Measurements from ENCODE around the gene DGUOK.

The DGUOK gene

DNA sequence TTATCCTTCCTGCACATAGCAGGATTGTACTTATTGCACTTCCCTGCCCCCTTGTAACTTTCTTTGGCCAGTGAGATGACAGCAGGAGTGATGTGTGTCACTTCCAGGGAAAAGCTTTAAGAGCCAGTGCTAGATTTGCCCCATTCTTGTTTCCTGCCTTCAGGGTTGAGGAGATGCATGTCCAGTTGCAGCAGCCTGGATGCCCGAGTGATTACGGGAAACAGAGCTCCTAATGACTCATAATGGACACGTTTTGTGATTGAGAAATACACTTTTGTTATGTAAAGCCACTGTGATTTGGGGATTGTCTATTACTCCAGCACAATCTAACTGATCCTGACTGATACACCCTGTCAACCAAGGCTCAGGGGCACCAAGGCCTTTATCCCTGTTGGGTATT lies 53.0 kb downstream of the DGUOK start:
- peak; percentile 94 for DNase-seq (ENCODE audit: low read depth)
- TF ChIP-seq, protein P1, sequence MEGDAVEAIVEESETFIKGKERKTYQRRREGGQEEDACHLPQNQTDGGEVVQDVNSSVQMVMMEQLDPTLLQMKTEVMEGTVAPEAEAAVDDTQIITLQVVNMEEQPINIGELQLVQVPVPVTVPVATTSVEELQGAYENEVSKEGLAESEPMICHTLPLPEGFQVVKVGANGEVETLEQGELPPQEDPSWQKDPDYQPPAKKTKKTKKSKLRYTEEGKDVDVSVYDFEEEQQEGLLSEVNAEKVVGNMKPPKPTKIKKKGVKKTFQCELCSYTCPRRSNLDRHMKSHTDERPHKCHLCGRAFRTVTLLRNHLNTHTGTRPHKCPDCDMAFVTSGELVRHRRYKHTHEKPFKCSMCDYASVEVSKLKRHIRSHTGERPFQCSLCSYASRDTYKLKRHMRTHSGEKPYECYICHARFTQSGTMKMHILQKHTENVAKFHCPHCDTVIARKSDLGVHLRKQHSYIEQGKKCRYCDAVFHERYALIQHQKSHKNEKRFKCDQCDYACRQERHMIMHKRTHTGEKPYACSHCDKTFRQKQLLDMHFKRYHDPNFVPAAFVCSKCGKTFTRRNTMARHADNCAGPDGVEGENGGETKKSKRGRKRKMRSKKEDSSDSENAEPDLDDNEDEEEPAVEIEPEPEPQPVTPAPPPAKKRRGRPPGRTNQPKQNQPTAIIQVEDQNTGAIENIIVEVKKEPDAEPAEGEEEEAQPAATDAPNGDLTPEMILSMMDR (IDR thresholded peaks at IDR 0.05; ENCODE audit: insufficient read depth, low read depth, low read length, missing control alignments) = no peak
- H3K4me3 ChIP-seq (ENCODE audit: low read length) = no peak overlapping the region

DNA sequence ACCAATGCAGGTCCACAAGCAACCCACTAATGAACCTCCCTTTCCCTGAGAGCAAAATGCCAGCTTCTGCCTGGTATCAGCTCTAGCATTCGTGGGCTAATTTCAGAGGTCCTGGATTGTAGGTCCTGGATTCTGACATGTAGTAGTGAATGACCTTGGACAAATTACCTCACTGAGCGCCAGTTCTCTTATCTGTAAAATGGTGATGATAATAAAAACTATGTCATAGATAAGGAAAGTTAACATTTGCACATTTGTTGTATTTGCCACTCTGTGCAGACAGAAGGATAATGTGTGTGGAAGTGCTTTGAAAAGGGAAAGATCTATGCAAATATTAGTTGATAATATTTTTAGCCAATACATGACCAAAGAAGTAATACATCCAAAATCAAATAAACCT lies 53.9 kb downstream of the DGUOK start:
- peak overlapping the region; percentile 49 for H3K4me3 ChIP-seq (ENCODE audit: low read length)
- no peak for DNase-seq (ENCODE audit: low read depth)
- TF ChIP-seq, protein P1 (IDR thresholded peaks at IDR 0.05; ENCODE audit: insufficient read depth, low read depth, low read length, missing control alignments) = no peak

DNA sequence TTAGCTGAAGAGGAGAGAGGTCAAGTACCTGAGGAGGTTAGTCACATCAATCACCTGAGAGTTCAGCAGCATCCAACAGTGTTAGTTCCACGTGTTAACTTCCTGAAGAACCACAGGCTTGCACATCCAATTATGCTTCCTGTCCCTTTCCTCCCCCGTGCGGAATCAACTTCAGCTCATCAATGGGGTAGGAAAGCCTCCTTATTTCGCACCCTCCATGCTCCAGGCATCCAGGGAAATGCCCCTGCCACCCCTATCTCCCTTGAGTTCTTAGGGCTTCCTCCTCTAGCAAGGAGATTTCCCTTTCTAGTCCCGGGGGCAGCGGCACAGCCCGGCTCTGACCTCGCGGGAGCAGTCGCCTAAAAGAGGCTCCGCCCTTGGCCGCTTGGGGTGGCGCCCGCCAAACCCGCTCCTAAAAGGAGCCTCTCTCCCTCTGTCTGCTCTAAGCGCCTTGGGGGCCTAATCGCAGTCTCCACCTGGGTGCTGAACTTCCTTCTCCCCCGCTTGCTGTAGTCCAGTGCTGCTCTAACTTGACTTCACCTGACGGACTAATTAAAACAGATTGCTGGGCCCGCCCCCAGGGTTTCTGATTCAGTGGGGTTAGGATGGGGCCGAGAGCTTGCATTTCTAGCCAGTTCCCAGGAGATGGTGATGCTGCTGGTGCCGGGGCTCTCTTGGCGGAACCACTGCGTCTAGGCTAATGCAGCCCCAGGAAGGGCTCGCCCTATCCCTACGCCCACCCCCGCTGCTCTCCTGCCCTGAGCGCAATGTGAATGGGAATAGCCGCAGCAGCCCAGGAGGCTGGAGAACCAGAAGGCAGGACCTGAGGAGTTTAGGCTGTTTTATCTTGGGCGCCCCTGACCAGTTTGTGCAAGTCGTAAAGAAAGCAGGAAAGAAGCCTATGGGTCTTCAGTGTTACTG lies 54.7 kb downstream of the DGUOK start:
- TF ChIP-seq, protein P1 (IDR thresholded peaks at IDR 0.05; ENCODE audit: insufficient read depth, low read depth, low read length, missing control alignments) = no peak
- DNase-seq (ENCODE audit: low read depth) = peak; percentile 64
- peak overlapping the region; percentile 49 for H3K4me3 ChIP-seq (ENCODE audit: low read length)

DNA sequence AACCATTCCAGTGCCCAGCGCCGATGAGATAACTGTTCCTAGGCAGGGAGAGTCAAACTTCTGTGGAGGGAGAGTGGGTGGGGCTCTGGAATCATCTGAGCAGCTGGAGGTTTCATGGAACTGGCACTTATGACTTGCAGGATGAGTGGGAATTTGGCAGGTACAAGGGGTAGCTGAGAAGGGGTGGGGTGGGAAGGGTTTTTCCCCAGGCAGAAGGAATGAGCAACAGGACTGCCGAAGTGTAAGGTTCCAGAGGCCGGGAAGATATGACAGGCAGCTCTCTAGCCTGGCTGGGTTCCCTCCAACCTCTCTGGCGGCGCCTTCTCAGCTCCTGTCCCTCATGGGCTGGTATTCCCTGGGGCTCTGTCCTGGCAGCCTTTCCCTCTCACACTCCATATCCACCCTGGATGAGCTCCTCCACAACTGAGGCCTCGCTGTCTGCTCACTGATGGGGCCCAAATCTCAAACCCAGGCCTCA lies 55.5 kb downstream of the DGUOK start:
- DNase-seq (ENCODE audit: low read depth) = peak; percentile 92

DNA sequence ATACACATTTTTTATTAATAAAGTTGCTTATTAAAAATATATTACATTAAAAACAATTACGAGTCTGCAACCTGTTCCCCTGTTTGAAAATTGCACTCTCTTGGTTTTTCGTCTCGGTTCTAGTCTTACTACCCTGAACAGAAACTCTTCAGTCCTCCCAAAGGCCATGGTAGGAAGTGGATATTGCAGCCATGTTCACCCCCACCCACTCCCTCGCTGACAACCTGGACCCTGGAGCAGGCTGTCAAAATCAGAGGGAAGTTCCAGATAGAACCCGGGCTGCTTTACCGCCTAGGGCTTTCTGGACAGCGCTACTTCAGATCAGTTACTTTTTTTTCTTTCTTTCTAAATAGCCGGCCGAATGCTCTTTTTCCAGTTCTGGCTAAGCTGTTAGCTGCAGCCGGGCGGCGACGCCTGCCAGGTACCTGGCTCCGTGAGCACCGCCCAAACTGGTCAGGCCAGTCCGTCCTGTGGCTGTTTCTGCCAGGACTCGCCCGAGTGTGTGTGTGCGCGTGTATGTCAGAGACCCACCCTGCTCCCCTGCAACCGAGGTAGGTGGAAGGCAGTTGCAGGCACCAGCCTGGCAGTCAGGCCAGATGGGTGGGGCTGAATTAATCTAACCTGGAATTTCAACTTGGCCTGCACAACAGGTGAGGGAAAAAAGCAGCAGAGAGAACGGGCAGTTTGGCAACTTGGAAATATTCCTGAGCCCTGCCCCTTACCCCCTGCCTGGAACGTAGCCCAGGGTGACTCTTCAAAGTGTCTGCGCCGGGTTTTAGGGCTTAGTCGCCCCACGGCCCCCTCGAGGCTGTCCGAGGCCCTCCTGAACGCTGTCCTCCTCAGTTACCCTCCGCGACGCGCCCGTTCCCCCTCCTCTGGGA lies 56.9 kb downstream of the DGUOK start:
- H3K4me3 ChIP-seq (ENCODE audit: low read length) = peak overlapping the region; percentile 68
- TF ChIP-seq, protein P1 (IDR thresholded peaks at IDR 0.05; ENCODE audit: insufficient read depth, low read depth, low read length, missing control alignments) = peak; percentile 19
- DNase-seq (ENCODE audit: low read depth) = peak; percentile 100

More for the DNA sequence above, 55.5 kb downstream of the DGUOK start:
- H3K4me3 ChIP-seq (ENCODE audit: low read length) = peak overlapping the region; percentile 49
- TF ChIP-seq, protein P1 (IDR thresholded peaks at IDR 0.05; ENCODE audit: insufficient read depth, low read depth, low read length, missing control alignments) = no peak

GRCh38 chr2:73984203-73984921 lies 57.7 kb downstream of the DGUOK start, which contains the start of gene TET3:
Gene TET3, plus strand, starts transcription at chr2:73984910. Its CDS starts 1,494 bp downstream, at chr2:73986404.
- TF ChIP-seq, protein P1 (IDR thresholded peaks at IDR 0.05; ENCODE audit: insufficient read depth, low read depth, low read length, missing control alignments) = no peak

More at GRCh38 chr2:73984203-73984921, 57.7 kb downstream of the DGUOK start, which contains the start of gene TET3:
- no peak for DNase-seq (ENCODE audit: low read depth)
- H3K4me3 ChIP-seq (ENCODE audit: low read length) = peak within 1 kb of the TSS; percentile 68

All from epithelial cell of esophagus (primary cell).